Colon (tissue), 2 donors: ENCODE measurements around the gene KIF27.
A peak's percentile ranks its signal among the peaks of the same experiment; 100 is the strongest.
"Not testable (repeated sequence)": the region's sequence is repeated elsewhere in the genome, so short reads cannot be mapped to it uniquely, and the experiment has no call there.

Source experiments
- FAIRE-seq: peaks from 2 replicates; lab custom pipeline; 2012; peaks lifted over from hg19 to GRCh38; lab: Jason Lieb, UNC
- donor health status: control.
- donor health status: control.

The KIF27 gene

DNA sequence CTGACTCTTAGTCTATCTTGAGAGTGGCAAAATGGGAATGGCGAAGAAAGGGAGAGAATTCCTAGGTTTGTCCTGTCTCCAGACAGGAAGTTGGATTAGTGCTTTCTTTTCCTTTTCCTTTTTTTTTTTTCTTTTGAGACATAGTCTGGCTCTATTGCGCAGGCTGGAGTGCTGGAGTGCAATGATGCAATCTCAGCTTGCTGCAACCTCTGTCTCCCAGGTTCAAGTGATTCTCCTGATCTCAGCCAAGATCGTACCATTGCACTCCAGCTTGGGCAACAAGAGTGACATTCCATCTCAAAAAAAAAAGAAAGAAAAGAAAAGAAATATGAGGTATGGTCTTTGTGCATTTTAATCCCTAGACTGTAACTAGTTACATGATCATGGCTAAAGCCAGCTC, 12.6 kb upstream of the KIF27 start:
- no peak for FAIRE-seq

GRCh38 chr9:83932851-83933250, 11.6 kb upstream of the KIF27 start:
- no peak for FAIRE-seq

DNA sequence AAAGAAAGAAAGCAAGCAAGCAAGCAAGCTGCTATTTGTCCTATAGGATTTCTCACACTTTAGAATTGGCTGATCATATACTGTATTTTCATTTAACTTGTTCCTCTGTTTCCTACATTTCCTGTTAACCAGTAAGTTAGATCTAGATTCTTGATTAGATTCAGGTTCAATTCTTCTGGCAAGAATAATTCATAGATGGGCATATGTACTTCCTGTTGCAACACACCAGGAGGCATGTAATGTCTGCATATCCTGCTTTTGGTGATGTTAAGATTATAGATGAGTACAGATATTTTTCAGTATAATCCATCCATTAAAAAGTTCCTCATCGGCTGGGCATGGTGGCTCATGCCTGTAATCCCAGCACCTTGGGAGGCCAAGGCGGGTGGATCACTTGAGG, 10.8 kb upstream of the KIF27 start:
- FAIRE-seq: no peak

DNA sequence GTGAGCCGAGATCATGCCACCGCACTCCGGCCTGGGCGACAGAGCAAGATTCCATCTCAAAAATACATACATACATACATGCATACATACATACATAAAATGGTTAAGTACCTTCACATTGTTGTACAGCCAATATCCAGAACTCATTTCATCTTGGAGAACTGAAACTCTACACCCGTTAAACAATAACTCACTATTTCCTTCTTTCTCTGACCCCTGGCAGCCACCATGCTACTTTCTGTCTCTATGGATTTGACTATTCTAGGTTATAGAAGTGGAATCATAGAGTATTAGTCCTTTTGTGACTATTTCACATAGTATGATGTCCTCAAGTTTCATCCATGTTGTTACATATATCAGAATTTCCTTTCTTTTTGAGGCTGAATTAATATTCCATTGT, 9.6 kb upstream of the KIF27 start:
- FAIRE-seq: no peak

GRCh38 chr9:83927591-83927990, 6.4 kb upstream of the KIF27 start:
- no peak for FAIRE-seq

GRCh38 chr9:83920469-83920926, 734 bp downstream of the KIF27 start:
- no peak for FAIRE-seq

DNA sequence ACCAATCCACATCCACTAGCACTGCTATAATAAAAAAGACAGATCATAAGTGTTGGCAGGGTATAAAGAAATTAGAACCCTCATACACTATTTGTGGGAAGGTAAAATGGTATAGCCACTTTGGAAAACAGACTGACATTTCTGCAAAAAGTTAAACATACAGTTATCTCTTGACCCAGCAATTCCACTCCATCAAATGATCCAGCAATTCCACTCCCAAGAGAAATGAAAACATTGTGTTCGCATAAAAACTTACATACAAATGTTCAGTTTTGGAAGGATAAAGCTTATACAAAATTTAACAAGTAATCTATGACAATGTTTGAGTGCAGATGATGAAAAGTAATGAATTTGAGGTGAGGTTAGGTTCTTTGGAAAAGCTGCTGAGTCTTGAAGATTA, 2.1 kb downstream of the KIF27 start:
- FAIRE-seq: no peak

- peak; percentile 94 for FAIRE-seq
Observed at GRCh38 chr9:83912194-83912593, 9.0 kb downstream of the KIF27 start.

DNA sequence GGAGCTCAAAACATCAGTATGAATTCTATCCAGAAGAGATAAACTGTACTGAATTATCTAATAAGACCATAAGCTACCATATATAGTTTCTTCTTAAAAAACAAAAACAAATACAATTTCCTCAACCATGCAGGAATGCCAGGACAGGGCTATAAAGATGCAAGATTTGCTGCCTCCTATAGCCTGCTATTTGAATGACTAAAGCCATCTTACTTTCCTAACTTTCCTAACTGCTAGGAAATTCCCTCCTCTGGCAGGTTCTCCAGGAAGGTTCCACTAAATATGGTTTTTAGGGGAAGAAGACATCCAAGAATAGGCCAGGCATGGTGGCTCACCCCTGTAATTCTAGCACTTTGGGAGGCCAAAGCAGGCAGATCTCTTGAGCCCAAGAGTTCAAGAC, 15.1 kb downstream of the KIF27 start:
- no peak for FAIRE-seq

GRCh38 chr9:83900615-83901014, 20.6 kb downstream of the KIF27 start:
- FAIRE-seq: not testable (repeated sequence)

DNA sequence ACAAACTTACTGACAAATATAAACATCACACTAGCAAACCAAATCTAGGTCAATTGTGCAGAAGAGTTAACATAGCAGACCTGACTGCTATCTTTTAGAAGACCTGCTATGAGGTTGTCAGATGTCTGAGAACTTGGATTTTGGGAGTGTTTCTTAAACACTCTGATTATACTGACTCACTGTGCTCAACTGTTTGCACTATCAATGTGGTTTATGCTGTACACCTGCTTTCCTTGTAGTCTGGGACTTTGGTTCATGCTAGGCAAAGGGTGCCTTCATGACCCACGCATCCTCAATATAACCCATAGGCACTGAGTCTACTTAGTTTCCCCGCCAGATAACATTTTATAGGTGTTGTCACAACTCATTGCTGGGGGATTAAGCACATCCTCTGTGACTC, 26.9 kb downstream of the KIF27 start:
- FAIRE-seq: not testable (repeated sequence)

DNA sequence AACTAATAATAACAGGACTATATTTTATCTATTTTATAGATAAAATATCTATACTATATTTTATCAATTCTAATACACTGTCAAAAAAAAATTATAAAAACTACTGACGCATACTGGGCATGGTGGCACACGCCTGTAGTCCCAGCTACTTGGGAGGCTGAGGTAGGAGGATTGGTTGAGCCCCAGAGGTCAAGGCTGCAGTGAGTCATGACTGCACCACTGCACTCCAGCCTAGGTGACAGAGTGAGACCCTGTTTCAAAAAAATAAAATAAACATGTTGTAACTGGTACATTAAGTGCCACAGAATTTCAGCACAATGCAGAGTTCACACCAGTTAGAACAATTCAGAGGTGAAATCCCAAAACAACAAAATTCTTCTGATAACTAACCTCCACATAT, 34.7 kb downstream of the KIF27 start:
- not testable (repeated sequence) for FAIRE-seq

GRCh38 chr9:83885559-83886240, 35.5 kb downstream of the KIF27 start:
- FAIRE-seq: not testable (repeated sequence)

- not testable (repeated sequence) for FAIRE-seq
Observed at GRCh38 chr9:83881687-83882408, 39.4 kb downstream of the KIF27 start.

DNA sequence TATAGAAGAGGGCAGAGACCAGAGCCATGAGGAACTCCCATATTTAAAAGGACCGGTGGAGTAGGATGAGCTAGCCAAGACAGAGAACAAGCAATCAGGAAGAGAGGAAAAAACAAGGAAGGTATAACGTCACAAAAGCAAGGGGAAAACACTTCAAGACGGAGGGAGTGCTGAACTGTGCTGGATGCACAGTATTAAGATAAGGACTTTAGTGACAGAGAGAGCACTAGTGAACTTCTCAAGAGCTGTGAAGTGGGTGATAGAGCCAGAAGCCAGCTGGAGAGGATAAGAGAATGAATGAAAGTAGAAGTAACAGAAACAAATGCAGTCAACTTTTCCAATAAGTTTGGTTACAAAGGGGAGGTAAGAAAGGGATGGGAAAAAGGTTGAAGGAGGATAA, 45.7 kb downstream of the KIF27 start:
- FAIRE-seq: not testable (repeated sequence)

- not testable (repeated sequence) for FAIRE-seq
Observed at GRCh38 chr9:83849895-83850294, 71.3 kb downstream of the KIF27 start.

- peak; percentile 76 for FAIRE-seq
Observed at GRCh38 chr9:83837070-83837643, 84.1 kb downstream of the KIF27 start.

- not testable (repeated sequence) for FAIRE-seq
Observed at GRCh38 chr9:83830426-83831071, 90.7 kb downstream of the KIF27 start.

DNA sequence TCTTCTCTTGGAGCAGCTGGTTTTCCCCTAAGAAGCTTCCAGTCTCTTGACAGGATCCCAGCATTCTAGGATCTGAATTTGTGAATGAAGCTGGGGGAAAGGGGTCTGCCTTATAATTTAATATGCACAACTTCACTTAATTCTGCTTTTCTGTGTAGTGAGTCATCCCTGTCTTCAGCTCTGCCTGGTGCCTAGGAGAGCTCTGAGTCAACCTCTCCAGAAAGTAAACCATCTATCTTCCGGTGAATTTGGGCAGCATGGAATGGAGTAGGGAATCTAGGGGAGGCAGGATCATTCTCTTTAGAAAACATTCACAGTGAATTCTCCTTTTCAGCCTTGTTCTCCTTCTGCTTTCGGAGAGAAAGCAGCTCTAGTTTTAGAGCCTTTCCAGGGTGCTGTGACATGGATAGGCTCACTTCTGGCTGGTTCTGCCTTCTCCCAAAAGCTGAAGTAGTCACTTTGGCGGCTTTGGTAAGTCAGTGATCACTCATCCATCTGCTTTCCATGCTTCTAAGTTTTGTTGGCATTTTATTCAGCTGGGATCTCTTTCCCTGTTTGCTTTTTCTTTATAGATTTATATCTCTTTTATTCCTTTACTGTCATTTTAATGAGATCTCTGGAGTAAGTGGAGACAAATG, 96.1 kb downstream of the KIF27 start:
- FAIRE-seq: not testable (repeated sequence)

DNA sequence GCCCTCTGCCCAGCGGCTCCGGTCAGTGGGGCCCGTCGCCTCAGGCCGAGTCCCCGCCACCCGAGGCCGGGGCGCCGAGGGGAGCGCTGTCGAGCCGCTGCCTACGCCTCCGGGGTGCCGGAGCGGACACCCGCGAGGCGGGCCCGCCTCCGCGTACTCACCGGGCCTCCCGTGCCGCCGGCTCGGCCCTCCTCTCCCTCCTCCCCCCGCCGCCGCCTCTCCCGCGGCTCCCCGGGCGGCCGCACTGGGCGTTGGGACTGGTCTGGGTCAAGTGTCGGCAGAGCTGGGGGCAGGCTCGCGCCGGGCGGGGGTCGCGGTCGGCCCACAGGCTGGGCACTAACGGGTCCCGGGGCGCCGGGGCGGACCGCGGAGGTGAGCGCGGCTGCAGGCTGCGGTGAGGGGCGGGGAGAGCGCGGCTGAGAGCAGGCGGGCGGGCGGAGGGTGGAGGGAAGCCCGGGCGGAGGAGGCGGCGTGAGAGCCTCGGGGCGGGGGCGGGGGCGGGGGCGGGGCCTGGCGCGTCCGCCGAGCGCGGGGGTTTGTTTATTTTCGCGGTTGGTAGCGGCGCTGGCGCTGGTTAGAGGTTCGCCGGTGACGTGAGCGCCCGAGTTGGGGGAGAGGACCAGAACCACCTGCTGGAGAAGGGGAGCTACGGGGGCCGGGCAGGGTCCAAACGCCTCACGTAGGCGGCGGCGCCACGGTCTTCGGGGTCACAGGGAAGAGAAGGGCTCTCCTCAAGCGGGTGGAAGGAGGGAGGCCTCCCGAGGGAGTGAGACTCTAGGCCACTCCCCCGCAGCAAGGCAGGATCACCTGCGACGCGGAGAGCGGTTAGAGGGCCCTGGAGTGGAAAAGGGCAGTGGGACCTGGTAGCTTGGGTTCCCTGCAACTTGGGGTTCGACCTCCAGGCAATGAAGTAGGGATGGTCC, 103.6 kb downstream of the KIF27 start, which contains the start of gene GKAP1:
GKAP1 (minus strand) TSS at position 414 of the 923 bp plus-strand sequence. CDS start 11,252 bp downstream, outside the sequence.
- not testable (repeated sequence) for FAIRE-seq

GRCh38 chr9:83817011-83817355, 104.2 kb downstream of the KIF27 start:
- not testable (repeated sequence) for FAIRE-seq
